ENCODE measurements around the gene RAB11FIP5.

RAB11FIP5 gene

GRCh38 chr2:73087311-73087710 lies 25.4 kb downstream of the RAB11FIP5 start:
- DNase-seq = no peak

GRCh38 chr2:73085691-73086090 lies 27.1 kb downstream of the RAB11FIP5 start:
- DNase-seq = peak; percentile 88

- no peak for DNase-seq
Observed at GRCh38 chr2:73084971-73085370, 27.8 kb downstream of the RAB11FIP5 start.

GRCh38 chr2:73083886-73084800 lies 28.6 kb downstream of the RAB11FIP5 start:
- no peak for DNase-seq

- DNase-seq = no peak
Observed at GRCh38 chr2:73082523-73083410, 30.0 kb downstream of the RAB11FIP5 start.

- DNase-seq = no peak
Observed at GRCh38 chr2:73081181-73081671, 31.5 kb downstream of the RAB11FIP5 start.

- no peak for DNase-seq
Observed at GRCh38 chr2:73080321-73081131, 32.2 kb downstream of the RAB11FIP5 start.

- no peak for DNase-seq
Observed at GRCh38 chr2:73079636-73080035, 33.1 kb downstream of the RAB11FIP5 start.

GRCh38 chr2:73078457-73079411 lies 34.0 kb downstream of the RAB11FIP5 start:
- DNase-seq = no peak

GRCh38 chr2:73077424-73077795 lies 35.3 kb downstream of the RAB11FIP5 start:
- no peak for DNase-seq

- no peak for DNase-seq
Observed at GRCh38 chr2:73076701-73077423, 35.9 kb downstream of the RAB11FIP5 start.

GRCh38 chr2:73075477-73076373 lies 37.0 kb downstream of the RAB11FIP5 start:
- no peak for DNase-seq

GRCh38 chr2:73074110-73075069 lies 38.4 kb downstream of the RAB11FIP5 start:
- no peak for DNase-seq

- DNase-seq = no peak
Observed at GRCh38 chr2:73072416-73072815, 40.3 kb downstream of the RAB11FIP5 start.

GRCh38 chr2:73072129-73072395 lies 40.7 kb downstream of the RAB11FIP5 start:
- peak; percentile 22 for DNase-seq

- peak; percentile 97 for DNase-seq
Observed at GRCh38 chr2:73071360-73072128, 41.2 kb downstream of the RAB11FIP5 start, which contains the start of gene SFXN5. Gene SFXN5 (minus strand): TSS chr2:73071712. CDS start chr2:73071705, 7 bp downstream.

- DNase-seq = peak; percentile 70
Observed at GRCh38 chr2:73070643-73071359, 41.9 kb downstream of the RAB11FIP5 start.
